Endothelial cell of umbilical vein (primary cell): ENCODE results near the gene ACOT11. TPM values are rescaled to one million over a fixed set of nuclear protein-coding genes. Genes with fewer than 3 reads are reported as not detected.

ENCODE experiments used
- BruUV-seq: library from RNA; stranded (reverse); fragments of 400-500 nt; replicated peaks from 2 replicates; lab custom pipeline; 2021; lab: Mats Ljungman, UMichigan
- CTCF ChIA-PET: fragments of 300-600, 350-600 bp; sonication (Branson Sonifier 250); formaldehyde crosslinking; loops from one replicate; lab custom pipeline; 2021; ENCODE audit warnings: antibody characterized with exemption, inconsistent platforms; lab: Charles Lee
- POLR2A ChIA-PET: fragments of 300-600, 350-600 bp; sonication (Branson Sonifier 250); formaldehyde crosslinking; loops from one replicate; lab custom pipeline; 2021; ENCODE audit warnings: antibody characterized with exemption, inconsistent platforms; lab: Charles Lee
- DNase-seq: peaks from one replicate; pipeline ENCODE4 v3.0.0-alpha.2; 2011; ENCODE audit warnings: low read depth, low spot score
- FAIRE-seq: peaks from 2 replicates; lab custom pipeline; 2011; peaks lifted over from hg19 to GRCh38; lab: Jason Lieb, UNC
- H2AFZ ChIP-seq: 2 replicates; pipeline ENCODE4 v1.6.0; 2012; ENCODE audit warnings: low read depth, low read length, control low read depth, inconsistent platforms
- H3K27ac ChIP-seq: 2 replicates; pipeline ENCODE4 v1.5.1; 2011; ENCODE audit warnings: low read depth, mild to moderate bottlenecking, control low read depth, low read length, moderate library complexity; ENCODE audit not compliant: insufficient read depth
- H3K27me3 ChIP-seq, 2 experiments: 2 replicates each; pipeline versions ENCODE4 v1.6.0 to v1.6.1; 2011; ENCODE audit warnings: low read length in 2 of 2, mixed read lengths in 1 of 2; ENCODE audit not compliant: control insufficient read depth in 2 of 2, insufficient read depth in 2 of 2
- H3K36me3 ChIP-seq, 2 experiments: 2 replicates in 1 of 2; 3 replicates in 1 of 2; pipeline ENCODE4 v1.5.1; 2011; ENCODE audit warnings: low read length in 2 of 2, mild to moderate bottlenecking in 1 of 2, moderate library complexity in 1 of 2; ENCODE audit not compliant: control insufficient read depth in 2 of 2, insufficient read depth in 2 of 2; ENCODE audit errors: extremely low read depth in 1 of 2
- H3K4me1 ChIP-seq: 3 replicates; pipeline ENCODE4 v1.5.1; 2011; ENCODE audit warnings: mild to moderate bottlenecking, low read length; ENCODE audit not compliant: control insufficient read depth, insufficient read depth; ENCODE audit errors: extremely low read depth
- H3K4me2 ChIP-seq: 2 replicates; pipeline ENCODE4 v1.6.1; 2011; ENCODE audit warnings: low read length, control low read depth, mixed read lengths; ENCODE audit not compliant: insufficient read depth
- H3K4me3 ChIP-seq, 3 experiments: fragments of 200-600 bp in 1 of 3; sonication (generic), shearing (Covaris generic) in 1 of 3; replicated peaks in 1 of 3; 2 replicates each; pipeline ENCODE4 v1.5.1; 2011 to 2016; ENCODE audit warnings: control low read depth in 3 of 3, low read length in 3 of 3, mild to moderate bottlenecking in 2 of 3, inconsistent platforms in 1 of 3, low read depth in 1 of 3, moderate library complexity in 1 of 3; ENCODE audit not compliant: insufficient read depth in 1 of 3
- H3K79me2 ChIP-seq: 2 replicates; pipeline ENCODE4 v1.6.0; 2012; ENCODE audit warnings: low read length, inconsistent platforms; ENCODE audit not compliant: control insufficient read depth, insufficient read depth
- H3K9ac ChIP-seq: replicated peaks from 2 replicates; pipeline ENCODE3; 2011; ENCODE audit warnings: low read length, control low read depth; ENCODE audit not compliant: insufficient read depth; ENCODE audit errors: extremely low read depth
- H3K9me1 ChIP-seq: replicated peaks from 3 replicates; pipeline ENCODE4 v1.6.0; 2011; ENCODE audit warnings: mild to moderate bottlenecking, low read length; ENCODE audit not compliant: control insufficient read depth, insufficient read depth; ENCODE audit errors: extremely low read depth
- H3K9me3 ChIP-seq: replicated peaks from 2 replicates; pipeline ENCODE4 v1.5.1; 2012; ENCODE audit warnings: low read length, inconsistent platforms; ENCODE audit not compliant: control insufficient read depth, insufficient read depth
- H4K20me1 ChIP-seq: replicated peaks from 2 replicates; pipeline ENCODE3; 2011; ENCODE audit warnings: mild to moderate bottlenecking, low read length; ENCODE audit not compliant: control insufficient read depth, insufficient read depth; ENCODE audit errors: extremely low read depth
- EZH2 ChIP-seq: IDR thresholded peaks from 2 replicates; pipeline ENCODE4 v1.6.1; 2012; ENCODE audit warnings: borderline replicate concordance, low read depth, mild to moderate bottlenecking, moderate library complexity, low read length, inconsistent platforms; ENCODE audit not compliant: severe bottlenecking
- FOS ChIP-seq: IDR thresholded peaks from 2 replicates; pipeline ENCODE4 v1.6.1; 2011; ENCODE audit warnings: mild to moderate bottlenecking, low read length, moderate library complexity, borderline replicate concordance; ENCODE audit not compliant: insufficient read depth
- GATA2 ChIP-seq: IDR thresholded peaks from 2 replicates; pipeline ENCODE4 v1.7.0; 2011; ENCODE audit warnings: low read depth, mild to moderate bottlenecking, moderate library complexity, mixed read lengths, low read length; ENCODE audit not compliant: insufficient read length, insufficient read depth
- JUN ChIP-seq: IDR thresholded peaks from 2 replicates; pipeline ENCODE4 v1.6.1; 2011; ENCODE audit warnings: borderline replicate concordance, low read depth; ENCODE audit not compliant: insufficient read length, insufficient read depth
- MYC ChIP-seq: IDR thresholded peaks from one replicate; pipeline ENCODE4 v1.6.1; 2011; ENCODE audit warnings: mild to moderate bottlenecking, low read depth, low read length
- POLR2A ChIP-seq: IDR thresholded peaks from 2 replicates; pipeline ENCODE4 v1.6.1; 2012; ENCODE audit warnings: low read depth, mild to moderate bottlenecking, control low read depth, low read length
- POLR2AphosphoS5 ChIP-seq: IDR thresholded peaks from 2 replicates; pipeline ENCODE4 v1.6.1; 2012; ENCODE audit warnings: low read depth, mild to moderate bottlenecking, control low read depth, low read length, moderate library complexity; ENCODE audit not compliant: insufficient read depth
- dilution Hi-C: fragments of 300-500 bp; cut with MboI; formaldehyde crosslinking; loops from one replicate; pipeline ENCODE4 v1.15.0; 2019; ENCODE audit warnings: low sequenced_read_pairs; ENCODE audit not compliant: extremely low pct_ligation_motif_present
- intact Hi-C: fragments of 100-400 bp; cut with micrococcal nuclease; formaldehyde crosslinking; loops from one replicate; pipeline ENCODE4 v1.10.0; 2022
- polyA plus RNA-seq, 4 experiments: library from polyadenylated mRNA; depleted of rRNA in 3 of 4; stranded (reverse) in 3 of 4; unstranded in 1 of 4; fragments of >200 nt; gene quantifications; 2 replicates each; pipeline versions ENCODE4 v1.2.1 to v1.2.3, GENCODE V29; 2011 to 2012; ENCODE audit warnings: missing spikeins in 1 of 4
- total RNA-seq: library from RNA; stranded (reverse); gene quantifications from 2 replicates; pipeline ENCODE4 v1.2.3, GENCODE V29; 2021
- TF ChIP-seq, protein P1 (sequence below), 2 donors: IDR thresholded peaks; 1 replicate in 1 of 2; 2 replicates in 1 of 2; pipeline ENCODE4 v1.5.1; 2011; ENCODE audit warnings: low read length in 2 of 2, mild to moderate bottlenecking in 2 of 2, moderate library complexity in 2 of 2, control low read depth in 1 of 2, inconsistent platforms in 1 of 2, low read depth in 1 of 2; ENCODE audit not compliant: insufficient read depth in 1 of 2; ENCODE audit errors: extremely low read depth in 1 of 2
- TF ChIP-seq, protein P2 (sequence below): IDR thresholded peaks from 2 replicates; pipeline ENCODE4 v1.6.1; 2011; ENCODE audit not compliant: insufficient read depth, insufficient read length

ACOT11 gene
- total and polyA plus RNA-seq, 2 donors (not counting 3 experiments of a cell fraction or from before 2014, with no cell fraction given): 4.5 to 5.4 TPM

DNA sequence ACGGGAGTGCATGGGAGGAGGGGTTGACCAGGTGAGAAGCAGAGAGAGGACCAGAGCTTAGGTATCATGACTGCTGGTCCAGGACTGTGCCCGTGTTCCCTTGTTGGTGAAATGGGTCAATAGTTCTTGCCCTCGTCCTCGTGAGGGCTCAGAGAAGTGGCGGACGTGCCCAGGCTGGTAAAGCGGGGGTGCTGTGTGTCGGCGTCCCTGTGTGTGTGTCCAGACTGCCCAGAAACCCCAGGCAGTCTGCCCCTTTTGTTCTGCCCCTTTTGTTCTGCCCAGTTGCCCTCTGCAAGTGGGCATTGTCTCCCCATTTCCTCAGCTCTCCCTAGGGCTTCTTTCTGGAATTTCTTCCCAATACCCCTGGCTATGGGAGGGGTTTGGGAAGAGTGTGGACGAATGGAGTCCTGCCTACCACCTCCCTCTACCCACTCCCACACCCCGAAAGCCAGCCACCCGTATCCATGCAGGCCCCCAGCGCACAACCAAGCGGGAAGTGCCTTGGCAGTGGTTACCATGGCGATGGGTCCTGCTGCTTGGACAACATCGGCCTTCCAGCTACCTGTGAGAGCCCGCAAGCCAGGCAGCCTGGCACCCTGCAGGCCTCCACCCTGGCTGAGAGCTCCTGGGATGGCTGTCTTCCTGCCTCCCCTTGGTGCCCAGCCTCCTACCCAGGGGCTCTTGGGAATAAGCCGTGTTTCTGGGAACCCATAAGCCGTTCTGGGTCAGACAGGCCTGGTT lies 34.7 kb downstream of the ACOT11 start:
- no peak overlapping the region for H2AFZ ChIP-seq
- no peaks in the 10 kb centered on the region for H4K20me1 ChIP-seq
- POLR2A ChIA-PET: no interaction called here
- H3K4me2 ChIP-seq: no peak overlapping the region
- no peak for FAIRE-seq
- no peaks in the 10 kb centered on the region for H3K36me3 ChIP-seq
- no TSS peak for BruUV-seq
- H3K27ac ChIP-seq: no peak overlapping the region
- no peak overlapping the region for H3K4me3 ChIP-seq
- no peaks in the 10 kb centered on the region for H3K27me3 ChIP-seq
- no peak for TF ChIP-seq JUN
- no peak for TF ChIP-seq FOS
- TF ChIP-seq MYC: no peak
- no peak for TF ChIP-seq POLR2A
- TF ChIP-seq, protein P1, sequence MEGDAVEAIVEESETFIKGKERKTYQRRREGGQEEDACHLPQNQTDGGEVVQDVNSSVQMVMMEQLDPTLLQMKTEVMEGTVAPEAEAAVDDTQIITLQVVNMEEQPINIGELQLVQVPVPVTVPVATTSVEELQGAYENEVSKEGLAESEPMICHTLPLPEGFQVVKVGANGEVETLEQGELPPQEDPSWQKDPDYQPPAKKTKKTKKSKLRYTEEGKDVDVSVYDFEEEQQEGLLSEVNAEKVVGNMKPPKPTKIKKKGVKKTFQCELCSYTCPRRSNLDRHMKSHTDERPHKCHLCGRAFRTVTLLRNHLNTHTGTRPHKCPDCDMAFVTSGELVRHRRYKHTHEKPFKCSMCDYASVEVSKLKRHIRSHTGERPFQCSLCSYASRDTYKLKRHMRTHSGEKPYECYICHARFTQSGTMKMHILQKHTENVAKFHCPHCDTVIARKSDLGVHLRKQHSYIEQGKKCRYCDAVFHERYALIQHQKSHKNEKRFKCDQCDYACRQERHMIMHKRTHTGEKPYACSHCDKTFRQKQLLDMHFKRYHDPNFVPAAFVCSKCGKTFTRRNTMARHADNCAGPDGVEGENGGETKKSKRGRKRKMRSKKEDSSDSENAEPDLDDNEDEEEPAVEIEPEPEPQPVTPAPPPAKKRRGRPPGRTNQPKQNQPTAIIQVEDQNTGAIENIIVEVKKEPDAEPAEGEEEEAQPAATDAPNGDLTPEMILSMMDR (IDR thresholded peaks at IDR 0.05; ENCODE audit: extremely low read depth in 1 of 2, insufficient read depth in 1 of 2, low read depth in 1 of 2, low read length in 2 of 2): no peak
- no peak for TF ChIP-seq EZH2
- no peak for TF ChIP-seq GATA2
- TF ChIP-seq, protein P2, sequence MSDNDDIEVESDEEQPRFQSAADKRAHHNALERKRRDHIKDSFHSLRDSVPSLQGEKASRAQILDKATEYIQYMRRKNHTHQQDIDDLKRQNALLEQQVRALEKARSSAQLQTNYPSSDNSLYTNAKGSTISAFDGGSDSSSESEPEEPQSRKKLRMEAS: no peak
- no peak for TF ChIP-seq POLR2AphosphoS5
- dilution Hi-C loops: no loop called here
- DNase-seq: no peak
- H3K9ac ChIP-seq: no peak overlapping the region
- H3K4me1 ChIP-seq: peaks cover under 1% of the 10 kb centered on the region
- no peaks in the 10 kb centered on the region for H3K79me2 ChIP-seq
- intact Hi-C loops: no loop called here
- H3K9me3 ChIP-seq: no peaks in the 10 kb centered on the region
- no peaks in the 10 kb centered on the region for H3K9me1 ChIP-seq
- CTCF ChIA-PET: no interaction called here
